Measurements from ENCODE around the gene LTO1.

LTO1 gene

GRCh38 chr11:69658626-69659450, 16.3 kb downstream of the LTO1 start:
- in situ Hi-C loops (cut with HindIII; ENCODE audit: low sequenced_read_pairs): loop anchor here (5.0 kb wide), 1 partner anchor 552 kb away; no protein-coding TSS in a partner anchor

- in situ Hi-C loops (cut with HindIII; ENCODE audit: low sequenced_read_pairs): loop anchor here (5.0 kb wide), 1 partner anchor 551 kb away; no protein-coding TSS in a partner anchor
Measured at GRCh38 chr11:69657911-69658625, 17.1 kb downstream of the LTO1 start.

GRCh38 chr11:69657456-69657910, 17.7 kb downstream of the LTO1 start:
- in situ Hi-C loops (cut with HindIII; ENCODE audit: low sequenced_read_pairs): loop anchor here (5.0 kb wide), 1 partner anchor 550 kb away; no protein-coding TSS in a partner anchor

GRCh38 chr11:69656536-69657455, 18.4 kb downstream of the LTO1 start:
- in situ Hi-C loops (cut with HindIII; ENCODE audit: low sequenced_read_pairs): loop anchor here (5.0 kb wide), 1 partner anchor 549 kb away; no protein-coding TSS in a partner anchor

GRCh38 chr11:69655479-69656428, 19.4 kb downstream of the LTO1 start:
- in situ Hi-C loops (cut with HindIII; ENCODE audit: low sequenced_read_pairs): loop anchor here (5.0 kb wide), 1 partner anchor 548 kb away; no protein-coding TSS in a partner anchor

- in situ Hi-C loops (cut with HindIII; ENCODE audit: low sequenced_read_pairs): loop anchor here (5.0 kb wide), 1 partner anchor 548 kb away; no protein-coding TSS in a partner anchor
Measured at GRCh38 chr11:69654660-69655478, 20.3 kb downstream of the LTO1 start.

- in situ Hi-C loops (cut with HindIII; ENCODE audit: low sequenced_read_pairs): no loop called here
Measured at GRCh38 chr11:69654001-69654659, 21.0 kb downstream of the LTO1 start.

GRCh38 chr11:69653406-69653960, 21.7 kb downstream of the LTO1 start:
- in situ Hi-C loops (cut with HindIII; ENCODE audit: low sequenced_read_pairs): no loop called here

GRCh38 chr11:69652999-69653398, 22.2 kb downstream of the LTO1 start:
- in situ Hi-C loops (cut with HindIII; ENCODE audit: low sequenced_read_pairs): no loop called here

- in situ Hi-C loops (cut with HindIII; ENCODE audit: low sequenced_read_pairs): no loop called here
Measured at GRCh38 chr11:69651834-69652620, 23.1 kb downstream of the LTO1 start.

GRCh38 chr11:69650832-69651344, 24.3 kb downstream of the LTO1 start:
- in situ Hi-C loops (cut with HindIII; ENCODE audit: low sequenced_read_pairs): no loop called here

- in situ Hi-C loops (cut with HindIII; ENCODE audit: low sequenced_read_pairs): no loop called here
Measured at GRCh38 chr11:69650081-69650831, 24.9 kb downstream of the LTO1 start.

GRCh38 chr11:69649576-69649900, 25.6 kb downstream of the LTO1 start:
- in situ Hi-C loops (cut with HindIII; ENCODE audit: low sequenced_read_pairs): no loop called here

GRCh38 chr11:69648679-69649575, 26.2 kb downstream of the LTO1 start:
- in situ Hi-C loops (cut with HindIII; ENCODE audit: low sequenced_read_pairs): no loop called here

Measured in endothelial cell of hepatic sinusoid (primary cell).